Measurements from ENCODE around the gene TRMT44. TPM values are rescaled to one million over a fixed set of nuclear protein-coding genes. Genes with fewer than 3 reads are reported as not detected.

The TRMT44 gene
- polyA plus RNA-seq, 3 donors = 4.9 to 7.5 (median 6.6) TPM

GRCh38 chr4:8503801-8504200, 63.2 kb downstream of the TRMT44 start:
- Histone ChIP-seq H3K9me3 (replicated peaks in 1 of 2; ENCODE audit: control insufficient read depth in 1 of 2, insufficient read depth in 1 of 2, low read length in 2 of 2) (peaks cover 0 to 10% of the 10 kb centered on the region in 2 donors), H3K36me3 (replicated peaks in 1 of 2; ENCODE audit: control insufficient read depth in 1 of 2, insufficient read depth in 2 of 2, low read length in 2 of 2) (no peaks in the 10 kb centered on the region), H3K4me3 (replicated peaks in 1 of 3; ENCODE audit: low read depth in 2 of 3, low read length in 3 of 3) (no peak overlapping the region), H2AFZ (ENCODE audit: insufficient read depth, low read depth, low read length, poor library complexity, severe bottlenecking) (no peak overlapping the region), H3K9ac (ENCODE audit: insufficient read depth, low read length, poor library complexity, severe bottlenecking) (no peak overlapping the region), H4K20me1 (ENCODE audit: insufficient read depth, low read length) (no peaks in the 10 kb centered on the region), H3K27me3 (ENCODE audit: control insufficient read depth in 2 of 2, insufficient read depth in 2 of 2, low read length in 2 of 2) (no peaks in the 10 kb centered on the region), H3K4me2 (replicated peaks; ENCODE audit: extremely low read depth, low read length, poor library complexity, severe bottlenecking) (no peak overlapping the region), H3K27ac (ENCODE audit: low read depth in 1 of 2, low read length in 2 of 2) (no peak overlapping the region), H3K79me2 (ENCODE audit: insufficient read depth, low read length) (no peaks in the 10 kb centered on the region), H3K4me1 (ENCODE audit: control insufficient read depth in 1 of 2, insufficient read depth in 2 of 2, low read length in 2 of 2) (no peaks in the 10 kb centered on the region)
- 94% methylated on average over 4 of the region's 11 CpGs for WGBS (ENCODE audit: insufficient coverage)
- DNase-seq = no peak
- no peak for TF ChIP-seq CTCF (IDR thresholded peaks at IDR 0.05)
- no peak overlapping the region for H3K27ac Mint-ChIP-seq
- intact Hi-C loops (cut with micrococcal nuclease) = no loop called here
- H3K27me3 Mint-ChIP-seq (ENCODE audit: low read depth in 3 of 3) = peaks cover 0 to 5% (median 4%) of the 10 kb centered on the region in 3 donors
- H3K36me3 Mint-ChIP-seq = no peaks in the 10 kb centered on the region
- peaks cover 2 to 18% (median 8%) of the 10 kb centered on the region in 7 donors for H3K9me3 Mint-ChIP-seq
- H3K4me3 Mint-ChIP-seq = no peak overlapping the region
- no peaks in the 10 kb centered on the region for H3K4me1 Mint-ChIP-seq

DNA sequence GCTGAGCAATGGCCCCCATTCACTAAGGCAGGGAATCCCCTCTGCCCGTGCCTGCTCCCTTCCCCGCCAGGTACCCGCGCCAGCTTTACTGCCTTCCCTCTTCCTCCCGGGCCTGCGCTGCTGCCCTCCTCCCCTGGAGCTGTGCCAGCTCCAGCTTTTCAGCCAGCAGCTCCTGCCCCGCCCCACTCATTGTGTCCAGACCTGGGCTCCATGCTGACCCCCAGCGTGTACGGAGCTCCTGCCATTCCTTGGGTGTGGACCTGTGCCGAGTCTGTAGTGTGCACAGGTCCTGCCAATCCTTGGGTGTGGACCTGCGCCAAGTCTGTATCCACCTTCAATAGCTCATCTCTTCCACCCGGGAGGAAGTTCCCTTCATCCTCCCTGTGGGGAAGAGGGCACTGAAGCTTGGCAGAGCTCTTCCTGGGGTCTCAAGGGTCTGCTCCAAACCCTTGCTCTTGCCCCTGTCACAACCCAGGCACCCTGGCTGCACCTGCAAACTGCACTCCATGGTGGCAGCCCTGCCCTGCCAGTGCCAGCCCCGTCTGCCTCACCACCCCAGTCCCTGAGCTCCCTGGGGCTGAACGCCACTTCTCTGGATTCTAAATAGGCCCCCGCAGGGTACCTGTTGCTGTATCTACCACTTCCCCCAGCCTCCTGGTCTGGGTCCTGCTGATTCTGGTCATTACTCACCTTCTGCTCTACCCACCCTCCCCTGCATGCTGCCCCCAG, 63.9 kb downstream of the TRMT44 start:
- H3K4me1 Mint-ChIP-seq = no peaks in the 10 kb centered on the region
- intact Hi-C loops (cut with micrococcal nuclease) = no loop called here
- H4K20me1 ChIP-seq (ENCODE audit: insufficient read depth, low read length) = no peaks in the 10 kb centered on the region
- H2AFZ ChIP-seq (ENCODE audit: insufficient read depth, low read depth, low read length, poor library complexity, severe bottlenecking) = no peak overlapping the region
- H3K4me2 ChIP-seq (replicated peaks; ENCODE audit: extremely low read depth, low read length, poor library complexity, severe bottlenecking) = no peak overlapping the region
- H3K9ac ChIP-seq (ENCODE audit: insufficient read depth, low read length, poor library complexity, severe bottlenecking) = no peak overlapping the region
- H3K36me3 Mint-ChIP-seq = no peaks in the 10 kb centered on the region
- no peaks in the 10 kb centered on the region for H3K4me1 ChIP-seq (ENCODE audit: control insufficient read depth in 1 of 2, insufficient read depth in 2 of 2, low read length in 2 of 2)
- peaks cover 0 to 5% (median 4%) of the 10 kb centered on the region in 3 donors for H3K27me3 Mint-ChIP-seq (ENCODE audit: low read depth in 3 of 3)
- H3K4me3 Mint-ChIP-seq = peak overlapping the region in 1 of 2 donors; percentile 31
- H3K27ac Mint-ChIP-seq = no peak overlapping the region
- 86% methylated on average over 10 of the region's 15 CpGs for WGBS (ENCODE audit: insufficient coverage)
- no peaks in the 10 kb centered on the region for H3K27me3 ChIP-seq (ENCODE audit: control insufficient read depth in 2 of 2, insufficient read depth in 2 of 2, low read length in 2 of 2)
- no peak overlapping the region for H3K27ac ChIP-seq (ENCODE audit: low read depth in 1 of 2, low read length in 2 of 2)
- H3K9me3 ChIP-seq (replicated peaks in 1 of 2; ENCODE audit: control insufficient read depth in 1 of 2, insufficient read depth in 1 of 2, low read length in 2 of 2) = peaks cover 0 to 10% of the 10 kb centered on the region in 2 donors
- no peak for DNase-seq
- TF ChIP-seq CTCF (IDR thresholded peaks at IDR 0.05) = no peak
- no peaks in the 10 kb centered on the region for H3K36me3 ChIP-seq (replicated peaks in 1 of 2; ENCODE audit: control insufficient read depth in 1 of 2, insufficient read depth in 2 of 2, low read length in 2 of 2)
- no peak overlapping the region for H3K4me3 ChIP-seq (replicated peaks in 1 of 3; ENCODE audit: low read depth in 2 of 3, low read length in 3 of 3)
- peaks cover 2 to 15% (median 8%) of the 10 kb centered on the region in 7 donors for H3K9me3 Mint-ChIP-seq
- no peaks in the 10 kb centered on the region for H3K79me2 ChIP-seq (ENCODE audit: insufficient read depth, low read length)

Data from CD14-positive monocyte (primary cell).